ENCODE results near the gene WIPI1.
"Not testable (repeated sequence)": the region's sequence is repeated elsewhere in the genome, so short reads cannot be mapped to it uniquely, and the experiment has no call there.

The WIPI1 gene

DNA sequence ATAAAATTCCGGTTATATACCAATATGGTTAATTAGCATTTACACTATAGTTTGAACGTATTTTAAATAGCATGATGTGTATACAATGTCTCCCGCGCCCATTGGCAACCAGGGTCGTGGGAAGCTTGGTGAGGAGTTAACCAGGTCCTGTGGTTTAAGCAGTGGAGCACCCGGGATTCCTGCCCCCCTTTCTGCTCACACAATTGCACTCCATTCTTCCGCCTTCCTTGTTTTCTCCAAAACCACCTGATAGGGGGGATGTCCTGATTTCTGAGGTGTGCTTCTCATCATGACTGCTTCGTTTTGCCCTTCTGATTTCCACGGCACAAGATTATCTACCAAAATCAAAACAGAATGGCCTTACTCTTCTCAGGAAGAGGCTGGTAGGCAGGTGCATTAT is 35.8 kb downstream of the WIPI1 start:
- in situ Hi-C loops (cut with MboI; ENCODE audit: low sequenced_read_pairs): no loop called here

DNA sequence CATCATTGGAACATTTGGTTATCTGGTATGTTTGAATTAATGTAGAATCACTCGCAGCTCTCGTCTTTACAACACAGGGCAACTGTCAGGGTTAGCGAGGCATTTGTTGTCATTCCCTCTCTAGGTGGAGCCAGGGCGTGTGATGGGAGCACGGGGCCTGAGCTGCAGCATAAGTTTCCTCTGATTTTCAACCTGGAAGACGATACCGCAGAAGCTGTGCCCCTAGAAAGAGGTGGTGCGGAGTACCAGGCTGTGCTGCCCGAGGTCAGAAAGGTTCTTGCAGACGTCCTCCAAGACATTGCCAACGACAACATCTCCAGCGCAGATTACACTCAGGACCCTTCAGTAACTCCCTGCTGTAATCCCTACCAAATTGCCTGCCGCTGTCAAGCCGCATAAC is 37.2 kb downstream of the WIPI1 start:
- in situ Hi-C loops (cut with MboI; ENCODE audit: low sequenced_read_pairs): no loop called here

GRCh38 chr17:68418876-68419275 is 38.4 kb downstream of the WIPI1 start:
- in situ Hi-C loops (cut with MboI; ENCODE audit: low sequenced_read_pairs): no loop called here

DNA sequence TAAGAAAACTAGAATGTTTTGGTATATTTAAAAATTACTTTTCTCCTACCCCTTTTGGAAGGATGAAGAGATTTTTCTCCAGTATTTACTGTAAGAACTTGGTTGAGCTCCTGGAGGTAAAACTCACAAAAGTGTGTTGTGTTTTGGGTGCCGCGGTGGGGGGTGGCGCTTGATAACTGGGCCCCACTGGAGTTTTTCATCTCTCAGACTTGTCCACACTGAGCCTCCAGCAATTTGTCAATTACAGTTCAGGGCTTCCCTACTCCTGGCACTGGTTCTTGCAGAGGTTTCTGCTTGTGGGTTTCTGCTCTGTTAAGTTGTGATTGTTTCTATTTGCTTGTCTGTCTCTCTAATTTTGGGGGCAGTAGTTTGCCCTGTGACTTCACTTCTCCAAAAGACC is 40.0 kb downstream of the WIPI1 start:
- in situ Hi-C loops (cut with MboI; ENCODE audit: low sequenced_read_pairs): no loop called here

GRCh38 chr17:68414901-68415300 is 42.4 kb downstream of the WIPI1 start:
- in situ Hi-C loops (cut with MboI; ENCODE audit: low sequenced_read_pairs): not testable (repeated sequence)

- in situ Hi-C loops (cut with MboI; ENCODE audit: low sequenced_read_pairs): not testable (repeated sequence)
Measured at GRCh38 chr17:68413597-68414560, 43.4 kb downstream of the WIPI1 start.

DNA sequence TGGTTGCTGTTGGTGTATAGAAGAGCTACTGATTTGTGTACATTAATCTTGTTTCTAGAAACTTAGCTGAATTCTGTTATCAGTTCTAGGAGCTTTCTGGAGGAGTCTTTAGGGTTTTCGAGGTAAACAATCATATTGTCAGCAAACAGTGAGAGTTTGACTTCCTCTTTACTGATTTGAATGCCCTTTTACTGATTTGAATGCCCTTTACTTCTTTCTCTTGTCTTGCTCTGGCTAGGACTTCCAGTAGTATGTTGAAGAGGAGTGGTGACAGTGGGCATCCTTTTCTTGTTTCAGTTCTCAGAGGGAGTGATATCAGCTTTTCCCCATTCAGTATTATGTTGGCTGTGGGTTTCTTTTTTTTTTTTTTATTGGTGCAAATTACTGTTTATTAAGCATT is 49.6 kb downstream of the WIPI1 start:
- in situ Hi-C loops (cut with MboI; ENCODE audit: low sequenced_read_pairs): not testable (repeated sequence)

- in situ Hi-C loops (cut with MboI; ENCODE audit: low sequenced_read_pairs): not testable (repeated sequence)
Measured at GRCh38 chr17:68403837-68404236, 53.5 kb downstream of the WIPI1 start.

- in situ Hi-C loops (cut with MboI; ENCODE audit: low sequenced_read_pairs): no loop called here
Measured at GRCh38 chr17:68403122-68403521, 54.2 kb downstream of the WIPI1 start.

GRCh38 chr17:68401288-68401687 is 56.0 kb downstream of the WIPI1 start:
- in situ Hi-C loops (cut with MboI; ENCODE audit: low sequenced_read_pairs): no loop called here

GRCh38 chr17:68400404-68400735 is 56.9 kb downstream of the WIPI1 start:
- in situ Hi-C loops (cut with MboI; ENCODE audit: low sequenced_read_pairs): no loop called here

GRCh38 chr17:68399638-68400403 is 57.5 kb downstream of the WIPI1 start:
- in situ Hi-C loops (cut with MboI; ENCODE audit: low sequenced_read_pairs): loop anchor here (10.0 kb wide), 1 partner anchor 135 kb away; no protein-coding TSS in a partner anchor

- in situ Hi-C loops (cut with MboI; ENCODE audit: low sequenced_read_pairs): loop anchor here (10.0 kb wide), 1 partner anchor 134 kb away; no protein-coding TSS in a partner anchor
Measured at GRCh38 chr17:68398691-68399637, 58.3 kb downstream of the WIPI1 start.

DNA sequence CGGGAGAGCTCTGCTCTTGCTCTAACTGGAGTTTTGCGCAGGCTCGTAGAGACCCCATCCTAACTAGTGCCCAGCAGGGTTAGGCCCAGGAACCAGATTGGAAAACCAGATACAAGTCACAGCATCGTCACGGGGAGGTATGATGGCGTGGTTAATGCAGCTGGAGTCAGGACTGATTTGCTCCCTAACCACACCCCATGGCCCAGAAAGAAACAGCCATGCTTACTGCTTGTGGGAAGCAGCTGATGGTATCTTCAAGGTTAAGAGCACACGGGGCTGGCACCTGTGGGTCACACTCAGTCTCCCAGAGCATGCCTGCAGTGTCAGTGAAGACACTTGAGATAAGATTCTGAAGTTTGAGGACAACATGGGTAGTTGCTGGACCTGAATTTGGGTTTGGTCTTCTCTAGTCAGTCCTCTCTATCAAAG is 60.2 kb downstream of the WIPI1 start:
- in situ Hi-C loops (cut with MboI; ENCODE audit: low sequenced_read_pairs): loop anchor here (10.0 kb wide), 1 partner anchor 132 kb away; no protein-coding TSS in a partner anchor

GRCh38 chr17:68396226-68397107 is 60.8 kb downstream of the WIPI1 start:
- in situ Hi-C loops (cut with MboI; ENCODE audit: low sequenced_read_pairs): loop anchor here (10.0 kb wide), 1 partner anchor 132 kb away; no protein-coding TSS in a partner anchor

DNA sequence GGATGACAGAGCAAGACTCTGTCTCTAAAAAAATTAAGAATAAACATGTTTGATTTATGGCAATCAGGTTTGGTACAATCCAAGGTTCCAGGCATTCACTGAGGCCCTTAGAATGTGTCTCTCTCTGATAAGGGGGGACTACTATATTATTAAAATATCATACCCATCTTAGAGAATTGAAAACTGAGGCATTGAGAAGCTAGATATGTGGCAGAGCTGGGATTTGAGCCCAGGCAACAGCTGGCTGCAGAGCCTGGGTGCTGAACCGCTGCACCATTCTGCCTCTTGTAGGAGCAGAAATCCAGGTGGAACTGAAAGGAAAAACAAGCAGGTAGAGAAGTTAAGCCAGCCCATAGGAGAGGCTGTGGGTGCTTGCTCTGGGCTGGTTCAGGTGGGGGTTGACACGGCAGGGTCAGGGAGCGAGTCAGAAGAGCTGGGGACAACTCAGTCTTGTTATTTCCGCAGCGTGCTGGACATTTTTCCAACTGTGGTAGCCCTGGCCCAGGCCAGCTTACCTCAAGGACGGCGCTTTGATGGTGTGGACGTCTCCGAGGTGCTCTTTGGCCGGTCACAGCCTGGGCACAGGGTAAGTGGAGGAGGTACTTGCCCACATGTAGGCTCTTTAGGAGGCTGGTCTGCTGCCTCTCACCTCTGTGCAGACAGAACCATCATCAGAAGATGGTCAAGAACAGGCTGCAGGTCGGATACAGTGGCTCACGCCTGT is 62.5 kb downstream of the WIPI1 start:
- in situ Hi-C loops (cut with MboI; ENCODE audit: low sequenced_read_pairs): loop anchor here (10.0 kb wide), 1 partner anchor 130 kb away; no protein-coding TSS in a partner anchor

DNA sequence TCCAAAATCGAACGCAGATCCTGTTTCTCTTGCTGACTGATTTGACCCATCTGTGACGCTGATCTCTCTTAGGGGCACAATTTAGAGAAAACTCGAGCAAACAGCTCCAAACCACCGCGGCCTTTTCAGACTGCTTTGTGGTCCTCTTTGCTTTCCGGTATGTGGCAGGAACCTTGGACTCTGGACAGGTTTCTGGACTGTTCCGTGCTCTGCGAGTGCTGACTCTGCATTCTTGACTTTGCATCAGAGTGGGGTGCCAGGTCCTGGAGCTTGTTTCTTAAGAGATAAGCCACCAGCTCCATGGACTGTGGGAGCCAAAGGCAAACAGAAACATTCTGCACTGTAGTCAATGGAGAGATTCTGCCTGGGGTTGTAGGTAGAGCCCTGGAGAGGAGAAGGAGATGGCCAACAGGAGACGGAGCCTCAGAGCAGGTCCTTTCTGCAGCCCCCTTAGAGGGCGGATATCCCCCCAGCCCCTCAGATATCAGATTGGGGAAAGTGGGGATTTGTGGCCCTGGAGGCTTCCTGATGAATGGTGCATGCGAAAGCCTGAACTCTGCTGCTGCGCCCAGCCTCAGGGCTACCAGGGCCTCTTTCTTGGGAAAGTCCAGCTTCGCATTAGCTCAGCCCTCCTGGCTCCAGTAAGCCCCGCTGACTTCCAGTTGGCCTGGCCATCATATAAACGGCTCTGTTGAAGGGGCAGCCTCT is 65.6 kb downstream of the WIPI1 start:
- in situ Hi-C loops (cut with MboI; ENCODE audit: low sequenced_read_pairs): loop anchor here (10.0 kb wide), 1 partner anchor 127 kb away; no protein-coding TSS in a partner anchor

All from HL-60/S4 treated with retinoic acid at 250 ng/mL for 4 days and 3 days (cell line).